ENCODE data around the gene CCDC191. TPM values are rescaled to one million over a fixed set of nuclear protein-coding genes. Genes with fewer than 3 reads are reported as not detected.
A peak's percentile ranks its signal among the peaks of the same experiment; 100 is the strongest.

CCDC191 gene
- polyA plus RNA-seq, 3 donors: 0.48 to 2.9 (median 1.2) TPM

DNA sequence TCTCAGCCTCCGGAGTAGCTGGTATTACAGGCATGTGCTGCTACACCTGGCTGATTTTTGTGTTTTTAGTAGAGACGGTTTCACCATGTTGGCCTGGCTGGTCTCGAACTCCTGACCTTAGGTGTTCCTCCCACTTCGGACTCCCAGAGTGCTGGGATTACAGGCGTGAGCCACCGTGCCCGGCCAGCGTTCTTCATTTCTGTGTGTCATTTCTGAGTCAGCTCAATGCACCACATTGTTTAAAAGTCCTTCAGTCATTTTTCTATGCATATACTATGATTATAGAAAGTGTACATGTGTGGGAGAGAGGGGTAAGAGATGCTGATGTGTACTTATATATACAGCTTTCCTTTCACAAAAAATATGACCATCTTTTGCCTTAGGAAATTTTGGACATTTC is 2.3 kb upstream of the CCDC191 start:
- H3K9ac ChIP-seq (ENCODE audit: insufficient read depth, low read length, poor library complexity, severe bottlenecking): no peak overlapping the region
- Mint-ChIP-seq H3K9me3 (peaks cover 0 to 2% (median 0%) of the 10 kb centered on the region in 7 donors), H3K27ac (peak overlapping the region in 2 of 7 donors; percentile 13 to 59), H3K36me3 (peaks cover 9 to 28% of the 10 kb centered on the region in 2 donors), H3K4me1 (peaks cover 46% of the 10 kb centered on the region), H3K27me3 (ENCODE audit: low read depth in 3 of 3) (peaks cover 0 to 2% (median 0%) of the 10 kb centered on the region in 3 donors), H3K4me3 (no peak overlapping the region)
- peaks cover 37 to 46% of the 10 kb centered on the region in 2 donors for H3K4me1 ChIP-seq (ENCODE audit: control insufficient read depth in 1 of 2, insufficient read depth in 2 of 2, low read length in 2 of 2)
- no peak for DNase-seq
- no peaks in the 10 kb centered on the region for H3K9me3 ChIP-seq (replicated peaks in 1 of 2; ENCODE audit: control insufficient read depth in 1 of 2, insufficient read depth in 1 of 2, low read length in 2 of 2)
- peaks cover 39% of the 10 kb centered on the region for H4K20me1 ChIP-seq (ENCODE audit: insufficient read depth, low read length)
- no peak overlapping the region for H3K4me2 ChIP-seq (replicated peaks; ENCODE audit: extremely low read depth, low read length, poor library complexity, severe bottlenecking)
- peaks cover 4 to 12% of the 10 kb centered on the region in 2 donors for H3K36me3 ChIP-seq (replicated peaks in 1 of 2; ENCODE audit: control insufficient read depth in 1 of 2, insufficient read depth in 2 of 2, low read length in 2 of 2)
- intact Hi-C loops (cut with micrococcal nuclease): loop anchor here (10.0 kb wide), 2 partner anchors 224 to 1086 kb away; partner anchors contain the start of genes GRAMD1C (in 1 of the 2) and ZBTB20 (in 1 of the 2)
- H3K27ac ChIP-seq (ENCODE audit: low read depth in 1 of 2, low read length in 2 of 2): peak overlapping the region in 1 of 2 donors; percentile 54
- H3K79me2 ChIP-seq (ENCODE audit: insufficient read depth, low read length): peaks cover 71% of the 10 kb centered on the region
- TF ChIP-seq CTCF (IDR thresholded peaks at IDR 0.05): no peak
- no peak overlapping the region for H3K4me3 ChIP-seq (replicated peaks in 1 of 3; ENCODE audit: low read depth in 2 of 3, low read length in 3 of 3)
- no peak overlapping the region for H2AFZ ChIP-seq (ENCODE audit: insufficient read depth, low read depth, low read length, poor library complexity, severe bottlenecking)
- no peaks in the 10 kb centered on the region for H3K27me3 ChIP-seq (ENCODE audit: control insufficient read depth in 2 of 2, insufficient read depth in 2 of 2, low read length in 2 of 2)
- 100% methylated on average over 3 of the region's 8 CpGs for WGBS (ENCODE audit: insufficient coverage)

- WGBS (ENCODE audit: insufficient coverage): 0% methylated on average over 4 of the region's 8 CpGs
Observed at GRCh38 chr3:114057011-114057347, 653 bp upstream of the CCDC191 start.

More at GRCh38 chr3:114057011-114057347, 653 bp upstream of the CCDC191 start:
- DNase-seq: no peak
- no peaks in the 10 kb centered on the region for H3K27me3 ChIP-seq (ENCODE audit: control insufficient read depth in 2 of 2, insufficient read depth in 2 of 2, low read length in 2 of 2)
- H3K79me2 ChIP-seq (ENCODE audit: insufficient read depth, low read length): peaks cover 55% of the 10 kb centered on the region
- H3K27ac ChIP-seq (ENCODE audit: low read depth in 1 of 2, low read length in 2 of 2): peak overlapping the region; percentile 70 to 97
- Mint-ChIP-seq H3K27me3 (ENCODE audit: low read depth in 3 of 3) (peaks cover 0 to 2% (median 0%) of the 10 kb centered on the region in 3 donors), H3K4me1 (peaks cover 46% of the 10 kb centered on the region), H3K4me3 (peak overlapping the region; percentile 91 to 99), H3K27ac (peak overlapping the region; percentile 97 to 99 (median 98)), H3K9me3 (peaks cover 0 to 2% (median 0%) of the 10 kb centered on the region in 7 donors), H3K36me3 (peaks cover 9 to 18% of the 10 kb centered on the region in 2 donors)
- peak overlapping the region; percentile 84 for H3K9ac ChIP-seq (ENCODE audit: insufficient read depth, low read length, poor library complexity, severe bottlenecking)
- no peaks in the 10 kb centered on the region for H3K9me3 ChIP-seq (replicated peaks in 1 of 2; ENCODE audit: control insufficient read depth in 1 of 2, insufficient read depth in 1 of 2, low read length in 2 of 2)
- peak overlapping the region; percentile 89 to 96 (median 93) for H3K4me3 ChIP-seq (replicated peaks in 1 of 3; ENCODE audit: low read depth in 2 of 3, low read length in 3 of 3)
- H4K20me1 ChIP-seq (ENCODE audit: insufficient read depth, low read length): peaks cover 28% of the 10 kb centered on the region
- H2AFZ ChIP-seq (ENCODE audit: insufficient read depth, low read depth, low read length, poor library complexity, severe bottlenecking): peak overlapping the region; percentile 91
- peaks cover 4 to 12% of the 10 kb centered on the region in 2 donors for H3K36me3 ChIP-seq (replicated peaks in 1 of 2; ENCODE audit: control insufficient read depth in 1 of 2, insufficient read depth in 2 of 2, low read length in 2 of 2)
- peak overlapping the region; percentile 75 for H3K4me2 ChIP-seq (replicated peaks; ENCODE audit: extremely low read depth, low read length, poor library complexity, severe bottlenecking)
- peaks cover 37 to 46% of the 10 kb centered on the region in 2 donors for H3K4me1 ChIP-seq (ENCODE audit: control insufficient read depth in 1 of 2, insufficient read depth in 2 of 2, low read length in 2 of 2)
- intact Hi-C loops (cut with micrococcal nuclease): loop anchor here (10.0 kb wide), 2 partner anchors 222 to 1088 kb away; partner anchors contain the start of genes GRAMD1C (in 1 of the 2) and ZBTB20 (in 1 of the 2)
- no peak for TF ChIP-seq CTCF (IDR thresholded peaks at IDR 0.05)
